Measurements from ENCODE around the gene SSR4. TPM values are rescaled to one million over a fixed set of nuclear protein-coding genes. Genes with fewer than 3 reads are reported as not detected.

Gene SSR4
- total and polyA plus RNA-seq, 2 of the 13 experiments (the other 11 are each of a cell fraction or from before 2014, with no cell fraction given) = 214 to 288 TPM

- TF ChIP-seq HIC2 (CRISPR knock-in tag; IDR thresholded peaks at IDR 0.05; ENCODE audit: low read depth) (no peak), BRCA1 (CRISPR knock-in tag; IDR thresholded peaks at IDR 0.05) (no peak), CHCHD3 (CRISPR knock-in tag; IDR thresholded peaks at IDR 0.05) (no peak), RBFOX2 (IDR thresholded peaks at IDR 0.05; ENCODE audit: low read depth, low read length) (no peak), SIX1 (CRISPR knock-in tag; IDR thresholded peaks at IDR 0.05; ENCODE audit: borderline replicate concordance) (peak; percentile 24; the same call in 1 of the 2 replicates), ZNF253 (CRISPR knock-in tag; IDR thresholded peaks at IDR 0.05; ENCODE audit: borderline replicate concordance) (no peak), NR2F1 (CRISPR knock-in tag; IDR thresholded peaks at IDR 0.05) (peak; percentile 28 to 53; a peak in 2 of 4 replicates), DNMT1 (CRISPR knock-in tag; IDR thresholded peaks at IDR 0.05) (no peak), ZSCAN29 (CRISPR knock-in tag; conservative IDR thresholded peaks at IDR 0.05) (no peak), AKAP8 (CRISPR knock-in tag; IDR thresholded peaks at IDR 0.05) (no peak), ZNF576 (CRISPR knock-in tag; IDR thresholded peaks at IDR 0.05) (no peak), HDAC2 (CRISPR knock-in tag; IDR thresholded peaks at IDR 0.05) (no peak), ZNF260 (CRISPR knock-in tag; IDR thresholded peaks at IDR 0.05; ENCODE audit: borderline replicate concordance, low read depth) (no peak), RFX3 (CRISPR knock-in tag; IDR thresholded peaks at IDR 0.05) (no peak), THYN1 (CRISPR knock-in tag; IDR thresholded peaks at IDR 0.05; ENCODE audit: borderline replicate concordance, low read depth) (no peak), TFAP4 (IDR thresholded peaks at IDR 0.05; ENCODE audit: borderline replicate concordance, low read depth) (no peak), ZNF20 (CRISPR knock-in tag; IDR thresholded peaks at IDR 0.05) (no peak), ZNF639 (CRISPR knock-in tag; conservative IDR thresholded peaks at IDR 0.05) (no peak)
- TF ChIP-seq, protein P1, sequence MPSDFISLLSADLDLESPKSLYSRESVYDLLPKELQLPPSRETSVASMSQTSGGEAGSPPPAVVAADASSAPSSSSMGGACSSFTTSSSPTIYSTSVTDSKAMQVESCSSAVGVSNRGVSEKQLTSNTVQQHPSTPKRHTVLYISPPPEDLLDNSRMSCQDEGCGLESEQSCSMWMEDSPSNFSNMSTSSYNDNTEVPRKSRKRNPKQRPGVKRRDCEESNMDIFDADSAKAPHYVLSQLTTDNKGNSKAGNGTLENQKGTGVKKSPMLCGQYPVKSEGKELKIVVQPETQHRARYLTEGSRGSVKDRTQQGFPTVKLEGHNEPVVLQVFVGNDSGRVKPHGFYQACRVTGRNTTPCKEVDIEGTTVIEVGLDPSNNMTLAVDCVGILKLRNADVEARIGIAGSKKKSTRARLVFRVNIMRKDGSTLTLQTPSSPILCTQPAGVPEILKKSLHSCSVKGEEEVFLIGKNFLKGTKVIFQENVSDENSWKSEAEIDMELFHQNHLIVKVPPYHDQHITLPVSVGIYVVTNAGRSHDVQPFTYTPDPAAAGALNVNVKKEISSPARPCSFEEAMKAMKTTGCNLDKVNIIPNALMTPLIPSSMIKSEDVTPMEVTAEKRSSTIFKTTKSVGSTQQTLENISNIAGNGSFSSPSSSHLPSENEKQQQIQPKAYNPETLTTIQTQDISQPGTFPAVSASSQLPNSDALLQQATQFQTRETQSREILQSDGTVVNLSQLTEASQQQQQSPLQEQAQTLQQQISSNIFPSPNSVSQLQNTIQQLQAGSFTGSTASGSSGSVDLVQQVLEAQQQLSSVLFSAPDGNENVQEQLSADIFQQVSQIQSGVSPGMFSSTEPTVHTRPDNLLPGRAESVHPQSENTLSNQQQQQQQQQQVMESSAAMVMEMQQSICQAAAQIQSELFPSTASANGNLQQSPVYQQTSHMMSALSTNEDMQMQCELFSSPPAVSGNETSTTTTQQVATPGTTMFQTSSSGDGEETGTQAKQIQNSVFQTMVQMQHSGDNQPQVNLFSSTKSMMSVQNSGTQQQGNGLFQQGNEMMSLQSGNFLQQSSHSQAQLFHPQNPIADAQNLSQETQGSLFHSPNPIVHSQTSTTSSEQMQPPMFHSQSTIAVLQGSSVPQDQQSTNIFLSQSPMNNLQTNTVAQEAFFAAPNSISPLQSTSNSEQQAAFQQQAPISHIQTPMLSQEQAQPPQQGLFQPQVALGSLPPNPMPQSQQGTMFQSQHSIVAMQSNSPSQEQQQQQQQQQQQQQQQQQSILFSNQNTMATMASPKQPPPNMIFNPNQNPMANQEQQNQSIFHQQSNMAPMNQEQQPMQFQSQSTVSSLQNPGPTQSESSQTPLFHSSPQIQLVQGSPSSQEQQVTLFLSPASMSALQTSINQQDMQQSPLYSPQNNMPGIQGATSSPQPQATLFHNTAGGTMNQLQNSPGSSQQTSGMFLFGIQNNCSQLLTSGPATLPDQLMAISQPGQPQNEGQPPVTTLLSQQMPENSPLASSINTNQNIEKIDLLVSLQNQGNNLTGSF (CRISPR knock-in tag; IDR thresholded peaks at IDR 0.05) = no peak
- TF ChIP-seq, protein P2, sequence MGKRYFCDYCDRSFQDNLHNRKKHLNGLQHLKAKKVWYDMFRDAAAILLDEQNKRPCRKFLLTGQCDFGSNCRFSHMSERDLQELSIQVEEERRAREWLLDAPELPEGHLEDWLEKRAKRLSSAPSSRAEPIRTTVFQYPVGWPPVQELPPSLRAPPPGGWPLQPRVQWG (CRISPR knock-in tag; IDR thresholded peaks at IDR 0.05; ENCODE audit: borderline replicate concordance, low read depth) = no peak
Measured at GRCh38 chrX:153750127-153750774, 44.2 kb upstream of the SSR4 start (continued).
